Measurements from ENCODE around the gene SDC4.
A peak's percentile ranks its signal among the peaks of the same experiment; 100 is the strongest.

The SDC4 gene

DNA sequence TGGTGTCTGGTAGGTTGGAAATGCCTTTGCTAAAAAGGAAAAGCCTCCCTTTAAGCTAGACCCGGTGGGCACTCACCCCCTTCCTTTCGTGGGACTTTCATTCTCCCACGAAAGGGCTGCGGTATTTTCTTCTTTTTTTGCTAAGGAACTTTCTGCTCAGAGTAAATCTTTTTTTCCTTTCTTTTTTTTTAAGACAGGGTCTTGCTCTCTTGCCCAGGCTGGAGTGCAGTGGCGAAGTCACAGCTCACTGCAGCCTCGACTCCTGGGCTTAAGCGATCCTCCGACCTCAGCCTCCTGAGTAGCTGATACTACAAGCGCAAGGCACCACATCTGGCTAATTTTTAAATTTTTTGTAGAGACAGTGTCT lies 25.9 kb upstream of the SDC4 start:
- POLR2A ChIA-PET: interaction anchor here (1.0 to 1.6 kb wide), 6 partner anchors 11 to 63 kb away, joined by 3 to 14 read pairs (median 8); partner anchors contain the start of genes PIGT, SDC4 and SYS1
- Histone ChIP-seq H3K36me3 (ENCODE audit: control insufficient read depth in 2 of 2, insufficient read depth in 1 of 2, low read length in 2 of 2) (peaks cover 0 to 4% of the 10 kb centered on the region in 2 experiments; a peak in 1 of 3 replicates), H3K4me3 (ENCODE audit: low read depth, low read length) (no peak overlapping the region), H3K27ac (ENCODE audit: extremely low read depth, low read depth, low read length) (no peak overlapping the region), H3K4me1 (ENCODE audit: control insufficient read depth, insufficient read depth, low read length) (no peaks in the 10 kb centered on the region), H3K9me3 (ENCODE audit: control insufficient read depth, insufficient read depth, low read depth, low read length) (no peaks in the 10 kb centered on the region)
- no peak for TF ChIP-seq ZBTB48 (tag by site-specific recombination; IDR thresholded peaks at IDR 0.05)
- TF ChIP-seq, protein P1, sequence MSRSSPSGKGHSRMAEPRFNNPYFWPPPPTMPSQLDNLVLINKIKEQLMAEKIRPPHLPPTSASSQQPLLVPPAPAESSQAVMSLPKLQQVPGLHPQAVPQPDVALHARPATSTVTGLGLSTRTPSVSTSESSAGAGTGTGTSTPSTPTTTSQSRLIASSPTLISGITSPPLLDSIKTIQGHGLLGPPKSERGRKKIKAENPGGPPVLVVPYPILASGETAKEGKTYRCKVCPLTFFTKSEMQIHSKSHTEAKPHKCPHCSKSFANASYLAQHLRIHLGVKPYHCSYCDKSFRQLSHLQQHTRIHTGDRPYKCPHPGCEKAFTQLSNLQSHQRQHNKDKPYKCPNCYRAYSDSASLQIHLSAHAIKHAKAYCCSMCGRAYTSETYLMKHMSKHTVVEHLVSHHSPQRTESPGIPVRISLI (tag by site-specific recombination; IDR thresholded peaks at IDR 0.05): peak; percentile 66
- no peak for TF ChIP-seq ZNF221 (tag by site-specific recombination; IDR thresholded peaks at IDR 0.05; ENCODE audit: borderline replicate concordance)
- no peak for TF ChIP-seq ZNF292 (tag by site-specific recombination; IDR thresholded peaks at IDR 0.05; ENCODE audit: borderline replicate concordance, low read depth)
- TF ChIP-seq ZBTB8A (tag by site-specific recombination; IDR thresholded peaks at IDR 0.05): 0 out of 2 replicates have a peak, but pooled peaks have one; percentile 0
- TF ChIP-seq ZNF138 (tag by site-specific recombination; IDR thresholded peaks at IDR 0.05; ENCODE audit: borderline replicate concordance): no peak
- 0 out of 2 replicates have a peak, but pooled peaks have one; percentile 6 for TF ChIP-seq SP7 (tag by site-specific recombination; IDR thresholded peaks at IDR 0.05)
- peak; percentile 52; the same call in 1 of the 2 replicates for TF ChIP-seq PRDM1 (tag by site-specific recombination; IDR thresholded peaks at IDR 0.05)
- no peak for TF ChIP-seq ZFP3 (tag by site-specific recombination; IDR thresholded peaks at IDR 0.05; ENCODE audit: low read depth)
- TF ChIP-seq ZNF121 (tag by site-specific recombination; IDR thresholded peaks at IDR 0.05): peak; percentile 95
- CTCF ChIA-PET: interaction anchor here (0.6 to 5.4 kb wide), 42 partner anchors 9 to 397 kb away, joined by 3 to 95 read pairs (median 6); partner anchors contain the start of genes DBNDD2, PIGT, SDC4 and SYS1

DNA sequence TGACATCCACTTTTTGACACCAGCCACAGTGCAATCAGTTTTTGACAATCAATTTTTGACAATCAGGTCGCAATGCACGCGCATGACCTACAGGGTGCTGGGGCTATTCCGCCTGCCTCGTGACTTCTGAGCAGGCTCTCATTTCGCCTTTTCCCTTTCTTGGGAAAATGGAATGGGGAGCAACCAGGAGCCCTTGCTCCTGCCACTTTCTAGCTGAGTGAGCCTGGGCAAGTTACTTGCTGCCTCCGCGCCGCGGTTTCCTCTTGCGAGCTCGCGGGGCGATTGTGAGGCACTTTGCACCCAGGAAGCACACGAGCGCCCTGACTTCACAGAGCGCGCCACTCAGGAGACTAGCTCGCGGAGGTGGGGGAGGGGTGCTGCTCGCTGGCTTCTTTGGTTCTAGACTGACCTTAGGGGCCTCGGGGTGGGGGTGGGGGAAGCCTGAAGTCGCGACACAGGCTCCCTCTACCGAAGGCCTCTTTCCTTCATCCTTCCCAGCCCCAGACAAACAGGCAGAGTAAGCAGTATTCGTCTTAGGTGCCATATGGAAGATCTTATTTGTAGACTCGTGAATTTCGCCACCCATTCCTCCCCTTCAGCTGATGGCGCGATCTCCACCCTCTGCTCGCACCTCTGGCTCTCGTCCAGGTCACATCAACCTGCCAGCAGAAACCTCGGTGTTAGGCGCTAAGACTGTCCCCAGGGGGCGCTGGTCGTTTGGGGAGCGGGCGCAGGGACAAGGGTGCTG lies 25.3 kb upstream of the SDC4 start:
- POLR2A ChIA-PET: interaction anchor here (0.6 to 1.6 kb wide), 8 partner anchors 11 to 554 kb away, joined by 3 to 14 read pairs (median 7); partner anchors contain the start of genes PIGT, SDC4 and SYS1
- Histone ChIP-seq H3K4me1 (ENCODE audit: control insufficient read depth, insufficient read depth, low read length) (no peaks in the 10 kb centered on the region), H3K9me3 (ENCODE audit: control insufficient read depth, insufficient read depth, low read depth, low read length) (no peaks in the 10 kb centered on the region), H3K36me3 (ENCODE audit: control insufficient read depth in 2 of 2, insufficient read depth in 1 of 2, low read length in 2 of 2) (peaks cover 0 to 8% of the 10 kb centered on the region in 2 experiments; a peak in 1 of 3 replicates), H3K4me3 (ENCODE audit: low read depth, low read length) (peak overlapping the region; percentile 29), H3K27ac (ENCODE audit: extremely low read depth, low read depth, low read length) (no peak overlapping the region)
- CTCF ChIA-PET: interaction anchor here (0.6 to 5.4 kb wide), 49 partner anchors 8 to 644 kb away, joined by 3 to 95 read pairs (median 6); partner anchors contain the start of genes DBNDD2, PIGT, SDC4 and SYS1
- TF ChIP-seq ZNF791 (tag by site-specific recombination; IDR thresholded peaks at IDR 0.05) (no peak), ZNF138 (tag by site-specific recombination; IDR thresholded peaks at IDR 0.05; ENCODE audit: borderline replicate concordance) (no peak), ZNF623 (tag by site-specific recombination; IDR thresholded peaks at IDR 0.05) (no peak), ZNF629 (tag by site-specific recombination; IDR thresholded peaks at IDR 0.05) (0 out of 2 replicates have a peak, but pooled peaks have one; percentile 16), ZNF211 (tag by site-specific recombination; IDR thresholded peaks at IDR 0.05; ENCODE audit: low read depth) (no peak), IKZF3 (tag by site-specific recombination; IDR thresholded peaks at IDR 0.05) (no peak), BCL11B (tag by site-specific recombination; IDR thresholded peaks at IDR 0.05; ENCODE audit: low read depth) (no peak), ZNF701 (tag by site-specific recombination; IDR thresholded peaks at IDR 0.05) (no peak), ZNF660 (tag by site-specific recombination; IDR thresholded peaks at IDR 0.05) (no peak), SP7 (tag by site-specific recombination; IDR thresholded peaks at IDR 0.05) (peak; percentile 39; the same call in 1 of the 2 replicates)
- TF ChIP-seq, protein P2, sequence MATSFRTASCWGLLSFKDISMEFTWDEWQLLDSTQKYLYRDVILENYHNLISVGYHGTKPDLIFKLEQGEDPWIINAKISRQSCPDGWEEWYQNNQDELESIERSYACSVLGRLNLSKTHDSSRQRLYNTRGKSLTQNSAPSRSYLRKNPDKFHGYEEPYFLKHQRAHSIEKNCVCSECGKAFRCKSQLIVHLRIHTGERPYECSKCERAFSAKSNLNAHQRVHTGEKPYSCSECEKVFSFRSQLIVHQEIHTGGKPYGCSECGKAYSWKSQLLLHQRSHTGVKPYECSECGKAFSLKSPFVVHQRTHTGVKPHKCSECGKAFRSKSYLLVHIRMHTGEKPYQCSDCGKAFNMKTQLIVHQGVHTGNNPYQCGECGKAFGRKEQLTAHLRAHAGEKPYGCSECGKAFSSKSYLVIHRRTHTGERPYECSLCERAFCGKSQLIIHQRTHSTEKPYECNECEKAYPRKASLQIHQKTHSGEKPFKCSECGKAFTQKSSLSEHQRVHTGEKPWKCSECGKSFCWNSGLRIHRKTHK (tag by site-specific recombination; IDR thresholded peaks at IDR 0.05): no peak
- TF ChIP-seq, protein P3, sequence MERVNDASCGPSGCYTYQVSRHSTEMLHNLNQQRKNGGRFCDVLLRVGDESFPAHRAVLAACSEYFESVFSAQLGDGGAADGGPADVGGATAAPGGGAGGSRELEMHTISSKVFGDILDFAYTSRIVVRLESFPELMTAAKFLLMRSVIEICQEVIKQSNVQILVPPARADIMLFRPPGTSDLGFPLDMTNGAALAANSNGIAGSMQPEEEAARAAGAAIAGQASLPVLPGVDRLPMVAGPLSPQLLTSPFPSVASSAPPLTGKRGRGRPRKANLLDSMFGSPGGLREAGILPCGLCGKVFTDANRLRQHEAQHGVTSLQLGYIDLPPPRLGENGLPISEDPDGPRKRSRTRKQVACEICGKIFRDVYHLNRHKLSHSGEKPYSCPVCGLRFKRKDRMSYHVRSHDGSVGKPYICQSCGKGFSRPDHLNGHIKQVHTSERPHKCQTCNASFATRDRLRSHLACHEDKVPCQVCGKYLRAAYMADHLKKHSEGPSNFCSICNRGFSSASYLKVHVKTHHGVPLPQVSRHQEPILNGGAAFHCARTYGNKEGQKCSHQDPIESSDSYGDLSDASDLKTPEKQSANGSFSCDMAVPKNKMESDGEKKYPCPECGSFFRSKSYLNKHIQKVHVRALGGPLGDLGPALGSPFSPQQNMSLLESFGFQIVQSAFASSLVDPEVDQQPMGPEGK (tag by site-specific recombination; IDR thresholded peaks at IDR 0.05): peak; percentile 54; the same call in 1 of the 2 replicates
- TF ChIP-seq, protein P4, sequence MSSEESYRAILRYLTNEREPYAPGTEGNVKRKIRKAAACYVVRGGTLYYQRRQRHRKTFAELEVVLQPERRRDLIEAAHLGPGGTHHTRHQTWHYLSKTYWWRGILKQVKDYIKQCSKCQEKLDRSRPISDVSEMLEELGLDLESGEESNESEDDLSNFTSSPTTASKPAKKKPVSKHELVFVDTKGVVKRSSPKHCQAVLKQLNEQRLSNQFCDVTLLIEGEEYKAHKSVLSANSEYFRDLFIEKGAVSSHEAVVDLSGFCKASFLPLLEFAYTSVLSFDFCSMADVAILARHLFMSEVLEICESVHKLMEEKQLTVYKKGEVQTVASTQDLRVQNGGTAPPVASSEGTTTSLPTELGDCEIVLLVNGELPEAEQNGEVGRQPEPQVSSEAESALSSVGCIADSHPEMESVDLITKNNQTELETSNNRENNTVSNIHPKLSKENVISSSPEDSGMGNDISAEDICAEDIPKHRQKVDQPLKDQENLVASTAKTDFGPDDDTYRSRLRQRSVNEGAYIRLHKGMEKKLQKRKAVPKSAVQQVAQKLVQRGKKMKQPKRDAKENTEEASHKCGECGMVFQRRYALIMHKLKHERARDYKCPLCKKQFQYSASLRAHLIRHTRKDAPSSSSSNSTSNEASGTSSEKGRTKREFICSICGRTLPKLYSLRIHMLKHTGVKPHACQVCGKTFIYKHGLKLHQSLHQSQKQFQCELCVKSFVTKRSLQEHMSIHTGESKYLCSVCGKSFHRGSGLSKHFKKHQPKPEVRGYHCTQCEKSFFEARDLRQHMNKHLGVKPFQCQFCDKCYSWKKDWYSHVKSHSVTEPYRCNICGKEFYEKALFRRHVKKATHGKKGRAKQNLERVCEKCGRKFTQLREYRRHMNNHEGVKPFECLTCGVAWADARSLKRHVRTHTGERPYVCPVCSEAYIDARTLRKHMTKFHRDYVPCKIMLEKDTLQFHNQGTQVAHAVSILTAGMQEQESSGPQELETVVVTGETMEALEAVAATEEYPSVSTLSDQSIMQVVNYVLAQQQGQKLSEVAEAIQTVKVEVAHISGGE (tag by site-specific recombination; conservative IDR thresholded peaks at IDR 0.05; ENCODE audit: low read depth): peak; percentile 50; the same call in 1 of the 2 replicates
- TF ChIP-seq, protein P5, sequence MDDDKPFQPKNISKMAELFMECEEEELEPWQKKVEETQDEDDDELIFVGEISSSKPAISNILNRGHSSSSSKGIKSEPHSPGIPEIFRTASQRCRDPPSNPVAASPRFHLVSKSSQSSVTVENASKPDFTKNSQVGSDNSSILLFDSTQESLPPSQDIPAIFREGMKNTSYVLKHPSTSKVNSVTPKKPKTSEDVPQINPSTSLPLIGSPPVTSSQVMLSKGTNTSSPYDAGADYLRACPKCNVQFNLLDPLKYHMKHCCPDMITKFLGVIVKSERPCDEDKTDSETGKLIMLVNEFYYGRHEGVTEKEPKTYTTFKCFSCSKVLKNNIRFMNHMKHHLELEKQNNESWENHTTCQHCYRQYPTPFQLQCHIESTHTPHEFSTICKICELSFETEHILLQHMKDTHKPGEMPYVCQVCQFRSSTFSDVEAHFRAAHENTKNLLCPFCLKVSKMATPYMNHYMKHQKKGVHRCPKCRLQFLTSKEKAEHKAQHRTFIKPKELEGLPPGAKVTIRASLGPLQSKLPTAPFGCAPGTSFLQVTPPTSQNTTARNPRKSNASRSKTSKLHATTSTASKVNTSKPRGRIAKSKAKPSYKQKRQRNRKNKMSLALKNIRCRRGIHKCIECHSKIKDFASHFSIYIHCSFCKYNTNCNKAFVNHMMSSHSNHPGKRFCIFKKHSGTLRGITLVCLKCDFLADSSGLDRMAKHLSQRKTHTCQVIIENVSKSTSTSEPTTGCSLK (tag by site-specific recombination; IDR thresholded peaks at IDR 0.05): no peak

All from HEK293 (cell line).